Psoas muscle (tissue), 8 donors: ENCODE measurements around the gene DTX4. TPM values are rescaled to one million over a fixed set of nuclear protein-coding genes. Genes with fewer than 3 reads are reported as not detected.

Experiments used
- ATAC-seq, 4 donors: fragments of 200-7000 bp; cut with Tn5 transposase; one replicate each; pipeline ENCODE4 v1.9.1; 2020; ENCODE audit warnings: moderate library complexity in 3 of 4, mild to moderate bottlenecking in 2 of 4
- DNase-seq, 2 donors: peaks; one replicate each; pipeline ENCODE4 v3.0.0-alpha.2; 2020
- H3K27ac ChIP-seq: fragments of 200-600 bp; one replicate; pipeline ENCODE4 v1.8.0; 2022
- H3K27me3 ChIP-seq, 3 donors: fragments of 200-600 bp in 1 of 3; one replicate each; pipeline versions ENCODE4 v1.6.1 to v1.8.0; 2013 to 2022; ENCODE audit warnings: low read length in 2 of 3, mild to moderate bottlenecking in 2 of 3, moderate library complexity in 1 of 3; ENCODE audit not compliant: insufficient read depth in 3 of 3
- H3K36me3 ChIP-seq, 2 donors: fragments of 200-600 bp in 1 of 2; one replicate each; pipeline versions ENCODE4 v1.6.1 to v1.8.0; 2013 to 2022; ENCODE audit warnings: low read depth in 1 of 2, mild to moderate bottlenecking in 1 of 2, moderate library complexity in 1 of 2; ENCODE audit not compliant: insufficient read depth in 1 of 2
- H3K4me1 ChIP-seq: fragments of 200-600 bp; one replicate; pipeline ENCODE4 v1.8.0; 2022
- H3K4me3 ChIP-seq: fragments of 200-600 bp; one replicate; pipeline ENCODE4 v1.8.0; 2022; ENCODE audit warnings: mild to moderate bottlenecking
- H3K9me3 ChIP-seq: fragments of 200-600 bp; one replicate; pipeline ENCODE4 v1.8.0; 2022
- CTCF ChIP-seq: fragments of 200-600 bp; IDR thresholded peaks from one replicate; pipeline ENCODE4 v1.8.0; 2022; ENCODE audit warnings: antibody characterized with exemption
- WGBS, 3 donors: extraction: QIAGEN DNeasy Blood & Tissue Kit; methylation state at CpG; one replicate each; pipeline versions ENCODE4 v1.1.6 to v1.1.7; 2013; 5-methylcytosine and 5-hydroxymethylcytosine counted together
- intact Hi-C, 2 donors: fragments of 100-400 bp; cut with DNase I; formaldehyde crosslinking; loops; one replicate each; pipeline versions ENCODE4 v1.11.0 to v1.14.2; 2022
- polyA plus RNA-seq, 3 donors: library from polyadenylated mRNA; stranded (reverse); fragments of 200-250 nt; gene quantifications; one replicate each; pipeline ENCODE4 v1.2.3, GENCODE V29; 2013
- total RNA-seq, 4 donors: library from RNA; stranded (reverse); fragmentation: NEBNext Ultra II Directional in 2 of 4; extraction: Animal tissue kit (Norgen Biotek cat#: 25700) in 2 of 4; gene quantifications; one replicate each; pipeline versions ENCODE4 v1.2.1 to v1.2.4, GENCODE V29; 2021 to 2023
- donor health status: healthy with polysubstance abuse.
- donor health status: DM: no; HTN: no; CAD: no; lungs with moderate emphysema.
- donor health status: Bipolar disorder and iron deficiency.
- donor health status: healthy.
- donor health status: DM: yes; HTN: yes; CAD: no.
- donor health status: DM: no; HTN: no; CAD: no.
- donor health status: DM: no; HTN: no; CAD: no.
- donor health status: DM: yes; HTN: yes; CAD: no.

Gene DTX4
- total and polyA plus RNA-seq, 7 donors: 0.46 to 2.7 (median 1.2) TPM

DNA sequence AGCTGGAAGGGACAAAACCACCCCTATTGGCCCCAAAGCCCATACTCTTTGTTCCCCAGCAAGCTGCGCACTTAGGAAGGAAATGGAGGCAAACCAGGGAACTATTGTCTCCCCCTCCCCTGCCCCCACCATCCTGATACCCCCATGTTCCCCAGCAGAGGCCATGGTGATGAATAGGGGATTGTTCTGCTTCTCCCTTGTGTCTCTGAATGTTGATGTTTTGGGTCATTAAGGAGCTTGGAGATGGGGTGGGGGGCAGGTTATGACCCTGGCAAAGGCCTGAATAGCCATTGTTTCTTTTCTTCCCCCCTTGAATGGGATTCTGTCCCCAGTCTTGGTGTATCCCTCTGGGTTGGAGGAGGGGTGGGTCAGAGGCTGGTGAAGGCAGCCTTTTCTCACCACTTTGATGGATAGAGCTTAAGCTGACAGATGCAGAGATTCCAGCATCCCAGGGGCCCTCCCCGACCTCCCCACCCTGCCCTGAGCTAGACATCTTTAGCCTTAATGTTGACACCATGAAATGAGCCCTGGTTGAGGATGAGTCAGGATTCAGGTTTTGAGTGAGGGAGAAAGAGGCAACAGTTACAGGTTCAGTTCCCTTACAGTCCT is 8.3 kb downstream of the DTX4 start:
- Histone ChIP-seq H3K9me3 (no peaks in the 10 kb centered on the region), H3K27ac (no peak overlapping the region), H3K4me3 (no peak overlapping the region), H3K36me3 (no peaks in the 10 kb centered on the region), H3K27me3 (no peaks in the 10 kb centered on the region), H3K4me1 (no peaks in the 10 kb centered on the region)
- ATAC-seq (no peak), DNase-seq (no peak)
- intact Hi-C loops: no loop called here
- no peak for TF ChIP-seq CTCF
- 72 to 84% (median 76%) methylated on average over 2 of the region's 2 CpGs for WGBS, 3 donors

DNA sequence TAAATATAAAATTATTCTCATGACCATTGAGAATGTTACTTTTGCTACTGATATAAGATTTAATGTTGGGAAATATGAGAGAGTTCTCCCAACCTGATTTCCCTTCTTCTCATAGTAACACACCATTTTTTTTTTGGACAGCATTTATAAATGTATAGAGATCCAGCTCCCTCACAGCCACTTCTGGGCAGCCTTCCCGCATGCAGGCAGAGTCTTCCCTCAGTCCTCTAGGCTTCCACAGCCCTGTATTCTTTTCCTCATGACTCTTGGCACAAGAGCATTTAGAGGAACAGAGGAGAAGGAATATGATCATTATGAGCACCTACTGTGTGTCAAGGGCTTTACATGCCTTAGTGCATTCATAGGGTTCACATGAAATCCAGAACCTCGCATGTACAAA is 9.0 kb downstream of the DTX4 start:
- DNase-seq (no peak), ATAC-seq (no peak)
- Histone ChIP-seq H3K9me3 (no peaks in the 10 kb centered on the region), H3K27me3 (no peaks in the 10 kb centered on the region), H3K4me3 (no peak overlapping the region), H3K27ac (no peak overlapping the region), H3K4me1 (no peaks in the 10 kb centered on the region), H3K36me3 (no peaks in the 10 kb centered on the region)
- no peak for TF ChIP-seq CTCF
- WGBS, 3 donors: 89 to 96% (median 92%) methylated on average over 2 of the region's 2 CpGs
- intact Hi-C loops: no loop called here

- no peak for ATAC-seq
- Histone ChIP-seq H3K27ac (no peak overlapping the region), H3K27me3 (peaks cover 0 to 2% (median 0%) of the 10 kb centered on the region in 3 donors), H3K36me3 (no peaks in the 10 kb centered on the region), H3K4me3 (no peak overlapping the region), H3K9me3 (no peaks in the 10 kb centered on the region), H3K4me1 (no peaks in the 10 kb centered on the region)
- intact Hi-C loops: no loop called here
- DNase-seq: no peak
- TF ChIP-seq CTCF: no peak
- 95 to 97% (median 95%) methylated on average over 32 to 33 of the region's 33 CpGs for WGBS, 3 donors
These were observed 10.0 kb downstream of the DTX4 start for GRCh38 chr11:59181746-59182456.

- Histone ChIP-seq H3K9me3 (no peaks in the 10 kb centered on the region), H3K4me1 (no peaks in the 10 kb centered on the region), H3K27me3 (peaks cover 0 to 9% (median 2%) of the 10 kb centered on the region in 3 donors), H3K27ac (no peak overlapping the region), H3K4me3 (no peak overlapping the region), H3K36me3 (no peaks in the 10 kb centered on the region)
- DNase-seq: no peak
- WGBS, 3 donors: 81 to 91% (median 82%) methylated on average over 4 of the region's 4 CpGs
- intact Hi-C loops: no loop called here
- ATAC-seq: no peak
- no peak for TF ChIP-seq CTCF
These were observed 10.7 kb downstream of the DTX4 start for GRCh38 chr11:59182457-59183151.
